HCT116 (cell line): ENCODE data around the gene C17orf67. TPM values are rescaled to one million over a fixed set of nuclear protein-coding genes. Genes with fewer than 3 reads are reported as not detected.

Source experiments
- ATAC-seq: fragments of 200-7000 bp; cut with Tn5 transposase; 2 replicates; pipeline ENCODE4 v1.9.1; 2020; ENCODE audit warnings: mild to moderate bottlenecking, moderate library complexity
- BruUV-seq: library from RNA; stranded (reverse); fragments of 400-500 nt; replicated peaks from 2 replicates; lab custom pipeline; 2021; lab: Mats Ljungman, UMichigan
- CTCF ChIA-PET: fragments of 300-600 bp; sonication (Branson Sonifier 250); formaldehyde crosslinking; loops from one replicate; lab custom pipeline; 2021; ENCODE audit warnings: antibody characterized with exemption; lab: Charles Lee
- POLR2A ChIA-PET: fragments of 300-600, 350-600 bp; sonication (Branson Sonifier 250); formaldehyde crosslinking; loops from one replicate; lab custom pipeline; 2021; ENCODE audit warnings: antibody characterized with exemption; lab: Charles Lee
- RAD21 ChIA-PET, 2 experiments: fragments of 300-600 bp; sonication (Branson Sonifier 250); formaldehyde crosslinking; loops; one replicate each; lab custom pipeline; 2023; ENCODE audit warnings: low total read pairs in 2 of 2; ENCODE audit not compliant: uncharacterized antibody in 2 of 2, unreplicated experiment in 2 of 2, low non-redundant PET in 1 of 2; lab: Charles Lee
- DNase-seq: peaks from one replicate; pipeline ENCODE4 v3.0.0-alpha.2; 2010; ENCODE audit warnings: low read depth, low spot score
- H2AFZ ChIP-seq: fragments of 200-600 bp; shearing (Covaris generic), sonication (generic); 2 replicates; pipeline ENCODE4 v1.6.1; 2017; ENCODE audit warnings: low read depth, mixed run types, mixed read lengths, antibody characterized with exemption, low read length; ENCODE audit not compliant: poor library complexity, severe bottlenecking
- H3K27ac ChIP-seq: 2 replicates; pipeline ENCODE4 v1.5.1; 2012; ENCODE audit warnings: low read depth, low read length
- H3K27me3 ChIP-seq: fragments of 200-600 bp; sonication (generic); 2 replicates; pipeline ENCODE4 v1.6.1; 2016; ENCODE audit warnings: mixed run types, low read length, mixed read lengths; ENCODE audit not compliant: insufficient read depth
- H3K36me3 ChIP-seq, 2 experiments: fragments of 200-500 bp in 1 of 2; fragments of 200-600 bp in 1 of 2; sonication (Bioruptor generic) in 1 of 2; sonication (generic) in 1 of 2; 2 replicates each; pipeline versions ENCODE4 v1.5.1 to v1.6.1; 2014 to 2016; ENCODE audit warnings: low read length in 2 of 2, inconsistent platforms in 1 of 2, mixed read lengths in 1 of 2, mixed run types in 1 of 2; ENCODE audit not compliant: insufficient read depth in 2 of 2, control insufficient read depth in 1 of 2
- H3K4me1 ChIP-seq, 2 experiments: fragments of 200-600 bp in 1 of 2; sonication (generic) in 1 of 2; 2 replicates each; pipeline versions ENCODE4 v1.5.1 to v1.6.1; 2012 to 2017; ENCODE audit warnings: low read length in 2 of 2, inconsistent platforms in 1 of 2, mild to moderate bottlenecking in 1 of 2, mixed read lengths in 1 of 2, mixed run types in 1 of 2, moderate library complexity in 1 of 2; ENCODE audit not compliant: insufficient read depth in 2 of 2, control insufficient read depth in 1 of 2
- H3K4me2 ChIP-seq: fragments of 200-600 bp; sonication (generic); 2 replicates; pipeline ENCODE4 v1.6.1; 2017; ENCODE audit warnings: mixed run types, low read length, mixed read lengths
- H3K4me3 ChIP-seq, 2 experiments: fragments of 200-600 bp in 1 of 2; sonication (generic) in 1 of 2; replicated peaks in 1 of 2; 2 replicates each; pipeline ENCODE4 v1.5.1; 2011 to 2016; ENCODE audit warnings: low read length in 2 of 2, control low read depth in 1 of 2, low read depth in 1 of 2, mild to moderate bottlenecking in 1 of 2, mixed read lengths in 1 of 2, mixed run types in 1 of 2
- H3K79me2 ChIP-seq: fragments of 200-600 bp; sonication (generic); 2 replicates; pipeline ENCODE4 v1.6.1; 2017; ENCODE audit warnings: mild to moderate bottlenecking, mixed run types, low read length, moderate library complexity, mixed read lengths; ENCODE audit not compliant: insufficient read depth
- H3K9ac ChIP-seq: fragments of 200-600 bp; sonication (generic); 2 replicates; pipeline ENCODE4 v1.6.1; 2016; ENCODE audit warnings: low read length, mixed read lengths
- H3K9me2 ChIP-seq: fragments of 200-600 bp; sonication (generic), shearing (Covaris generic); 2 replicates; pipeline ENCODE4 v1.6.1; 2017; ENCODE audit warnings: mixed run types, mild to moderate bottlenecking, moderate library complexity; ENCODE audit not compliant: insufficient read depth
- H3K9me3 ChIP-seq, 2 experiments: fragments of 200-500 bp in 1 of 2; fragments of 200-600 bp in 1 of 2; sonication (Bioruptor generic) in 1 of 2; sonication (generic) in 1 of 2; 2 replicates each; pipeline ENCODE4 v1.6.1; 2014 to 2017; ENCODE audit warnings: low read length in 2 of 2, mixed read lengths in 2 of 2, inconsistent platforms in 1 of 2, low read depth in 1 of 2, mild to moderate bottlenecking in 1 of 2, mixed run types in 1 of 2, moderate library complexity in 1 of 2; ENCODE audit not compliant: control insufficient read depth in 1 of 2, insufficient read depth in 1 of 2
- H4K20me1 ChIP-seq: fragments of 200-600 bp; sonication (generic), shearing (Covaris generic); 2 replicates; pipeline ENCODE4 v1.6.1; 2017; ENCODE audit warnings: mixed run types, mild to moderate bottlenecking, moderate library complexity; ENCODE audit not compliant: insufficient read depth
- CBX3 ChIP-seq: IDR thresholded peaks from 2 replicates; pipeline ENCODE4 v1.6.1; 2012; ENCODE audit warnings: low read depth
- CEBPB ChIP-seq: IDR thresholded peaks from 2 replicates; pipeline ENCODE4 v1.6.1; 2012; ENCODE audit warnings: low read depth
- EZH2 ChIP-seq: fragments of 200-600 bp; sonication (generic); IDR thresholded peaks from 2 replicates; pipeline ENCODE4 v1.6.1; 2017; ENCODE audit warnings: antibody characterized with exemption, mixed run types
- POLR2AphosphoS5 ChIP-seq: IDR thresholded peaks from 2 replicates; pipeline ENCODE4 v1.6.1; 2011; ENCODE audit warnings: mild to moderate bottlenecking, low read depth, low read length, moderate library complexity
- RAD21 ChIP-seq: IDR thresholded peaks from 2 replicates; pipeline ENCODE4 v1.6.1; 2012; ENCODE audit warnings: low read depth, mild to moderate bottlenecking
- SIN3A ChIP-seq: IDR thresholded peaks from 2 replicates; pipeline ENCODE4 v1.6.1; 2012; ENCODE audit warnings: low read depth
- SRF ChIP-seq: IDR thresholded peaks from 2 replicates; pipeline ENCODE4 v1.6.1; 2012; ENCODE audit warnings: low read depth
- TCF7L2 ChIP-seq: IDR thresholded peaks from 2 replicates; pipeline ENCODE4 v1.7.0; 2011; ENCODE audit warnings: borderline replicate concordance, inconsistent platforms; ENCODE audit not compliant: insufficient read depth, insufficient read length; ENCODE audit errors: extremely low read depth
- ZFX ChIP-seq: fragments of 450-650 bp; IDR thresholded peaks from 2 replicates; pipeline ENCODE4 v1.6.1; 2017
- intact Hi-C: fragments of 100-400 bp; cut with micrococcal nuclease; formaldehyde crosslinking; loops from 2 replicates; pipeline ENCODE4 v1.10.0; 2022
- total RNA-seq: library from RNA; stranded (reverse); gene quantifications from one replicate; pipeline ENCODE4 v1.2.1, GENCODE V29; 2021; ENCODE audit not compliant: unreplicated experiment
- TF ChIP-seq, protein P1 (sequence below): IDR thresholded peaks from 2 replicates; pipeline ENCODE4 v1.6.1; 2012
- TF ChIP-seq, protein P2 (sequence below): IDR thresholded peaks from 2 replicates; pipeline ENCODE4 v1.6.1; 2012; ENCODE audit warnings: low read depth
- TF ChIP-seq, protein P3 (sequence below): IDR thresholded peaks from 2 replicates; pipeline ENCODE4 v1.6.1; 2012
- TF ChIP-seq, protein P4 (sequence below): IDR thresholded peaks from 2 replicates; pipeline ENCODE4 v1.6.1; 2011; ENCODE audit warnings: mild to moderate bottlenecking, low read length, moderate library complexity; ENCODE audit not compliant: insufficient replicate concordance; ENCODE audit errors: extremely low read depth

C17orf67 gene
- total RNA-seq, 1 experiment from 2014 or later, result 0.84 TPM

DNA sequence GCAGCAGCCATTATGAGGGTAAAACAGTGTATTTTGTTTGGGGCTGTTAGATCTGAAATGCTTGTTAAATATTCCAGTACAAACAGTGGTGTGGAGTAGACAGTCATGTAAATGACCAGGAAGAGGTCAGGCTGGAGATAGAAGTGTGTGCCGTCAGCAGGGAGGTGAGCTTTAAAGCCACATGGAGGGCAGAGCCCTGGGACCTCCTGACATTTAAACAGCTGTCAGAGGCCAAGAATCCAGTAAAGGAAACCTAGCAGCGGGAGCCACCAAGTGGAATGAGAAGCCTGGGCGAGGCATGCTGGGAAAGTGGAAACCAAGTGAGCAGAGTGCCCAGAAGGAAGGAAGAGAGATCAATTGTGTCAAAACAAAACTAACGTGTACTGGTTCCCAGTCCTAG, 26.8 kb downstream of the C17orf67 start:
- TF ChIP-seq POLR2AphosphoS5 (no peak), EZH2 (no peak), SIN3A (no peak), TCF7L2 (no peak), CBX3 (no peak), SRF (no peak), CEBPB (no peak), ZFX (no peak), RAD21 (no peak)
- TF ChIP-seq, protein P1, sequence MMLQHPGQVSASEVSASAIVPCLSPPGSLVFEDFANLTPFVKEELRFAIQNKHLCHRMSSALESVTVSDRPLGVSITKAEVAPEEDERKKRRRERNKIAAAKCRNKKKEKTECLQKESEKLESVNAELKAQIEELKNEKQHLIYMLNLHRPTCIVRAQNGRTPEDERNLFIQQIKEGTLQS, result no peak
- TF ChIP-seq, protein P2, sequence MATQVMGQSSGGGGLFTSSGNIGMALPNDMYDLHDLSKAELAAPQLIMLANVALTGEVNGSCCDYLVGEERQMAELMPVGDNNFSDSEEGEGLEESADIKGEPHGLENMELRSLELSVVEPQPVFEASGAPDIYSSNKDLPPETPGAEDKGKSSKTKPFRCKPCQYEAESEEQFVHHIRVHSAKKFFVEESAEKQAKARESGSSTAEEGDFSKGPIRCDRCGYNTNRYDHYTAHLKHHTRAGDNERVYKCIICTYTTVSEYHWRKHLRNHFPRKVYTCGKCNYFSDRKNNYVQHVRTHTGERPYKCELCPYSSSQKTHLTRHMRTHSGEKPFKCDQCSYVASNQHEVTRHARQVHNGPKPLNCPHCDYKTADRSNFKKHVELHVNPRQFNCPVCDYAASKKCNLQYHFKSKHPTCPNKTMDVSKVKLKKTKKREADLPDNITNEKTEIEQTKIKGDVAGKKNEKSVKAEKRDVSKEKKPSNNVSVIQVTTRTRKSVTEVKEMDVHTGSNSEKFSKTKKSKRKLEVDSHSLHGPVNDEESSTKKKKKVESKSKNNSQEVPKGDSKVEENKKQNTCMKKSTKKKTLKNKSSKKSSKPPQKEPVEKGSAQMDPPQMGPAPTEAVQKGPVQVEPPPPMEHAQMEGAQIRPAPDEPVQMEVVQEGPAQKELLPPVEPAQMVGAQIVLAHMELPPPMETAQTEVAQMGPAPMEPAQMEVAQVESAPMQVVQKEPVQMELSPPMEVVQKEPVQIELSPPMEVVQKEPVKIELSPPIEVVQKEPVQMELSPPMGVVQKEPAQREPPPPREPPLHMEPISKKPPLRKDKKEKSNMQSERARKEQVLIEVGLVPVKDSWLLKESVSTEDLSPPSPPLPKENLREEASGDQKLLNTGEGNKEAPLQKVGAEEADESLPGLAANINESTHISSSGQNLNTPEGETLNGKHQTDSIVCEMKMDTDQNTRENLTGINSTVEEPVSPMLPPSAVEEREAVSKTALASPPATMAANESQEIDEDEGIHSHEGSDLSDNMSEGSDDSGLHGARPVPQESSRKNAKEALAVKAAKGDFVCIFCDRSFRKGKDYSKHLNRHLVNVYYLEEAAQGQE, result no peak
- TF ChIP-seq, protein P3, sequence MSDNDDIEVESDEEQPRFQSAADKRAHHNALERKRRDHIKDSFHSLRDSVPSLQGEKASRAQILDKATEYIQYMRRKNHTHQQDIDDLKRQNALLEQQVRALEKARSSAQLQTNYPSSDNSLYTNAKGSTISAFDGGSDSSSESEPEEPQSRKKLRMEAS, result no peak
- TF ChIP-seq, protein P4, sequence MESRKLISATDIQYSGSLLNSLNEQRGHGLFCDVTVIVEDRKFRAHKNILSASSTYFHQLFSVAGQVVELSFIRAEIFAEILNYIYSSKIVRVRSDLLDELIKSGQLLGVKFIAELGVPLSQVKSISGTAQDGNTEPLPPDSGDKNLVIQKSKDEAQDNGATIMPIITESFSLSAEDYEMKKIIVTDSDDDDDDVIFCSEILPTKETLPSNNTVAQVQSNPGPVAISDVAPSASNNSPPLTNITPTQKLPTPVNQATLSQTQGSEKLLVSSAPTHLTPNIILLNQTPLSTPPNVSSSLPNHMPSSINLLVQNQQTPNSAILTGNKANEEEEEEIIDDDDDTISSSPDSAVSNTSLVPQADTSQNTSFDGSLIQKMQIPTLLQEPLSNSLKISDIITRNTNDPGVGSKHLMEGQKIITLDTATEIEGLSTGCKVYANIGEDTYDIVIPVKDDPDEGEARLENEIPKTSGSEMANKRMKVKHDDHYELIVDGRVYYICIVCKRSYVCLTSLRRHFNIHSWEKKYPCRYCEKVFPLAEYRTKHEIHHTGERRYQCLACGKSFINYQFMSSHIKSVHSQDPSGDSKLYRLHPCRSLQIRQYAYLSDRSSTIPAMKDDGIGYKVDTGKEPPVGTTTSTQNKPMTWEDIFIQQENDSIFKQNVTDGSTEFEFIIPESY, result no peak
- H3K9ac ChIP-seq, result no peak overlapping the region
- ChIA-PET POLR2A (no interaction called here), CTCF (interaction anchor here (1.7 kb wide), 1 partner anchor 13 kb away, joined by 6 read pairs; no protein-coding TSS in a partner anchor), RAD21 (no interaction called here)
- BruUV-seq, result no TSS peak
- no peaks in the 10 kb centered on the region for H3K9me3 ChIP-seq
- H3K4me1 ChIP-seq, result no peaks in the 10 kb centered on the region
- no peak overlapping the region for H3K27ac ChIP-seq
- no peak overlapping the region for H3K4me3 ChIP-seq
- H3K9me2 ChIP-seq, result no peaks in the 10 kb centered on the region
- intact Hi-C loops, result no loop called here
- ATAC-seq, result no peak
- no peaks in the 10 kb centered on the region for H4K20me1 ChIP-seq
- no peaks in the 10 kb centered on the region for H3K36me3 ChIP-seq
- no peak overlapping the region for H3K4me2 ChIP-seq
- H3K27me3 ChIP-seq, result no peaks in the 10 kb centered on the region
- no peak for DNase-seq
- H2AFZ ChIP-seq, result no peak overlapping the region
- H3K79me2 ChIP-seq, result no peaks in the 10 kb centered on the region
